Right lobe of liver (tissue), 6 donors: ENCODE measurements around the gene PCDHA8. TPM values are rescaled to one million over a fixed set of nuclear protein-coding genes. Genes with fewer than 3 reads are reported as not detected.

Source experiments
- ATAC-seq, 4 donors: fragments of 200-7000 bp; cut with Tn5 transposase; one replicate each; pipeline ENCODE4 v1.9.1; 2020; ENCODE audit warnings: mild to moderate bottlenecking in 4 of 4, moderate library complexity in 4 of 4
- DNase-seq, 3 donors: peaks; one replicate each; pipeline ENCODE4 v3.0.0-alpha.2; 2020
- H3K27ac ChIP-seq, 3 donors: fragments of 200-600 bp; one replicate each; pipeline ENCODE4 v1.8.0; 2022
- H3K27me3 ChIP-seq, 2 donors: fragments of 200-600 bp; one replicate each; pipeline ENCODE4 v1.8.0; 2022
- H3K36me3 ChIP-seq, 4 donors: fragments of 200-600 bp; sonication (generic) in 1 of 4; one replicate each; pipeline versions ENCODE4 v1.5.1 to v1.8.0; 2017 to 2022; ENCODE audit warnings: control low read depth in 1 of 4
- H3K4me1 ChIP-seq, 4 donors: fragments of 200-600 bp; sonication (generic) in 1 of 4; one replicate each; pipeline versions ENCODE4 v1.5.1 to v1.8.0; 2017 to 2022; ENCODE audit warnings: control low read depth in 1 of 4
- H3K4me3 ChIP-seq, 3 donors: fragments of 200-600 bp; one replicate each; pipeline ENCODE4 v1.8.0; 2022
- H3K9me3 ChIP-seq, 4 donors: fragments of 200-600 bp; sonication (generic) in 1 of 4; one replicate each; pipeline versions ENCODE4 v1.5.1 to v1.8.0; 2017 to 2022; ENCODE audit warnings: control low read depth in 1 of 4
- CTCF ChIP-seq, 4 donors: fragments of 200-600 bp in 3 of 4; fragments of 450-650 bp in 1 of 4; IDR thresholded peaks; one replicate each; pipeline versions ENCODE4 v1.5.1 to v1.8.0; 2016 to 2022; ENCODE audit warnings: antibody characterized with exemption in 4 of 4, mild to moderate bottlenecking in 2 of 4
- POLR2A ChIP-seq: fragments of 450-650 bp; IDR thresholded peaks from one replicate; pipeline ENCODE4 v1.6.1; 2017; ENCODE audit warnings: antibody characterized with exemption, mild to moderate bottlenecking
- WGBS: methylation state at CpG from one replicate; pipeline ENCODE4 v1.1.6; 2018; ENCODE audit warnings: low coverage, low lambda C conversion rate; ENCODE audit not compliant: insufficient coverage; ENCODE audit errors: missing lambda C conversion rate; 5-methylcytosine and 5-hydroxymethylcytosine counted together
- intact Hi-C, 2 donors: fragments of 100-400 bp; cut with DNase I; formaldehyde crosslinking; loops; one replicate each; pipeline versions ENCODE4 v1.11.2 to v1.14.1; 2022
- total RNA-seq, 6 experiments: library from RNA; depleted of rRNA in 2 of 6; stranded (reverse); fragments of >200 nt in 2 of 6; fragmentation: NEBNext Ultra II Directional in 3 of 6; extraction: Animal tissue kit (Norgen Biotek cat#: 25700) in 3 of 6; gene quantifications; one replicate each; pipeline versions ENCODE4 v1.1.0 to v1.2.4, GENCODE V29; 2016 to 2023
- donor health status: DM: no; HTN: yes; CAD: no.
- donor health status: DM: no; HTN: no; CAD: no.
- donor health status: DM: no; HTN: no; CAD: no.
- donor health status: DM: no; HTN: yes; CAD: no.
- donor health status: DM: no; HTN: yes; CAD: no.

PCDHA8 gene
- total RNA-seq, 6 experiments from 2014 or later = not detected

GRCh38 chr5:140855772-140856674, 15.0 kb downstream of the PCDHA8 start, which contains the start of gene PCDHA10:
Gene PCDHA10 (plus strand): TSS chr5:140855897. CDS start chr5:140856049, 152 bp downstream.
- H3K4me1 ChIP-seq = no peaks in the 10 kb centered on the region
- H3K27ac ChIP-seq = no peak within 1 kb of the TSS
- intact Hi-C loops = no loop called here
- peaks cover 0 to 4% (median 0%) of the 10 kb centered on the region in 4 donors for H3K9me3 ChIP-seq
- no peaks in the 10 kb centered on the region for H3K36me3 ChIP-seq
- H3K27me3 ChIP-seq = no peaks in the 10 kb centered on the region
- WGBS = 14% methylated on average over 29 of the region's 44 CpGs
- H3K4me3 ChIP-seq = no peak within 1 kb of the TSS
- ATAC-seq (no peak), DNase-seq (no peak)
- TF ChIP-seq POLR2A (no peak), CTCF (IDR thresholded peaks at IDR 0.05) (peak in 1 of 4 donors; percentile 11)

GRCh38 chr5:140857177-140857986, 16.4 kb downstream of the PCDHA8 start:
- Histone ChIP-seq H3K27ac (no peak overlapping the region), H3K27me3 (no peaks in the 10 kb centered on the region), H3K4me1 (no peaks in the 10 kb centered on the region), H3K9me3 (peaks cover 0 to 4% (median under 1%) of the 10 kb centered on the region in 4 donors), H3K4me3 (no peak overlapping the region), H3K36me3 (no peaks in the 10 kb centered on the region)
- intact Hi-C loops = no loop called here
- ATAC-seq (no peak), DNase-seq (no peak)
- WGBS = 61% methylated on average over 9 of the region's 94 CpGs
- TF ChIP-seq CTCF (IDR thresholded peaks at IDR 0.05) (no peak), POLR2A (no peak)

GRCh38 chr5:140857987-140858240, 16.9 kb downstream of the PCDHA8 start:
- H3K4me1 ChIP-seq = no peaks in the 10 kb centered on the region
- H3K27ac ChIP-seq = no peak overlapping the region
- ATAC-seq (no peak), DNase-seq (no peak)
- no peak overlapping the region for H3K4me3 ChIP-seq
- WGBS = no CpG with 5 or more reads among the region's 22 CpGs
- no peaks in the 10 kb centered on the region for H3K36me3 ChIP-seq
- no peaks in the 10 kb centered on the region for H3K27me3 ChIP-seq
- no peak for TF ChIP-seq CTCF (IDR thresholded peaks at IDR 0.05)
- TF ChIP-seq POLR2A = no peak
- H3K9me3 ChIP-seq = peaks cover 0 to 4% (median 2%) of the 10 kb centered on the region in 4 donors
- intact Hi-C loops = no loop called here

GRCh38 chr5:140862441-140863295, 21.7 kb downstream of the PCDHA8 start:
- no peak for ATAC-seq
- WGBS = 45% methylated on average over 13 of the region's 76 CpGs
- TF ChIP-seq POLR2A (no peak), CTCF (IDR thresholded peaks at IDR 0.05) (no peak)

More at GRCh38 chr5:140862441-140863295, 21.7 kb downstream of the PCDHA8 start:
- intact Hi-C loops = no loop called here
- H3K4me1 ChIP-seq = no peaks in the 10 kb centered on the region
- no peaks in the 10 kb centered on the region for H3K27me3 ChIP-seq
- no peaks in the 10 kb centered on the region for H3K36me3 ChIP-seq
- H3K9me3 ChIP-seq = peaks cover 0 to 4% (median 0%) of the 10 kb centered on the region in 4 donors
- no peak overlapping the region for H3K27ac ChIP-seq
- no peak for DNase-seq
- H3K4me3 ChIP-seq = no peak overlapping the region
